PC-3 (cell line): Measurements from ENCODE around the gene DOK7.

Experiments
- CTCF ChIP-seq: fragments of 300-600 bp; sonication (generic); conservative IDR thresholded peaks from 2 replicates; pipeline ENCODE4 v1.5.1; 2017; ENCODE audit warnings: antibody characterized with exemption, low read depth, mild to moderate bottlenecking, low read length
- EZH2 ChIP-seq: fragments of 300-600 bp; sonication (generic); IDR thresholded peaks from one replicate; pipeline ENCODE4 v1.6.1; 2017; ENCODE audit warnings: antibody characterized with exemption, mild to moderate bottlenecking, low read length; ENCODE audit not compliant: unreplicated experiment

- TF ChIP-seq EZH2 = no peak
- TF ChIP-seq CTCF = no peak
Observed at GRCh38 chr4:3416821-3417221, 46.3 kb upstream of the DOK7 start.
